ENCODE results near the gene ABCC2.

Gene ABCC2

GRCh38 chr10:99849057-99849456 lies 66.6 kb downstream of the ABCC2 start:
- H3K4me3 ChIP-seq (ENCODE audit: low read depth in 1 of 2, low read length in 2 of 2): no peak overlapping the region
- H3K27ac ChIP-seq (ENCODE audit: low read depth, low read length): no peak overlapping the region
- peaks cover 3 to 7% of the 10 kb centered on the region in 2 donors for H3K36me3 ChIP-seq (ENCODE audit: control insufficient read depth in 1 of 2, insufficient read depth in 2 of 2, low read length in 2 of 2)
- H3K4me1 ChIP-seq (ENCODE audit: control insufficient read depth in 1 of 2, insufficient read depth in 2 of 2, low read length in 2 of 2): peaks cover 9 to 13% of the 10 kb centered on the region in 2 donors
- H3K9ac ChIP-seq (ENCODE audit: low read depth in 1 of 2, low read length in 2 of 2): no peak overlapping the region
- H3K9me3 ChIP-seq (ENCODE audit: control insufficient read depth in 1 of 2, low read length in 2 of 2): no peaks in the 10 kb centered on the region
- H3K27me3 ChIP-seq (ENCODE audit: control insufficient read depth in 1 of 2, insufficient read depth in 2 of 2, low read length in 2 of 2): no peaks in the 10 kb centered on the region

- H3K4me1 ChIP-seq (ENCODE audit: control insufficient read depth in 1 of 2, insufficient read depth in 2 of 2, low read length in 2 of 2): peaks cover 9 to 13% of the 10 kb centered on the region in 2 donors
- no peaks in the 10 kb centered on the region for H3K9me3 ChIP-seq (ENCODE audit: control insufficient read depth in 1 of 2, low read length in 2 of 2)
- no peaks in the 10 kb centered on the region for H3K27me3 ChIP-seq (ENCODE audit: control insufficient read depth in 1 of 2, insufficient read depth in 2 of 2, low read length in 2 of 2)
- H3K4me3 ChIP-seq (ENCODE audit: low read depth in 1 of 2, low read length in 2 of 2): no peak overlapping the region
- no peak overlapping the region for H3K27ac ChIP-seq (ENCODE audit: low read depth, low read length)
- H3K9ac ChIP-seq (ENCODE audit: low read depth in 1 of 2, low read length in 2 of 2): no peak overlapping the region
- H3K36me3 ChIP-seq (ENCODE audit: control insufficient read depth in 1 of 2, insufficient read depth in 2 of 2, low read length in 2 of 2): peaks cover 3 to 7% of the 10 kb centered on the region in 2 donors
Measured at GRCh38 chr10:99849536-99849935, 67.1 kb downstream of the ABCC2 start.

DNA sequence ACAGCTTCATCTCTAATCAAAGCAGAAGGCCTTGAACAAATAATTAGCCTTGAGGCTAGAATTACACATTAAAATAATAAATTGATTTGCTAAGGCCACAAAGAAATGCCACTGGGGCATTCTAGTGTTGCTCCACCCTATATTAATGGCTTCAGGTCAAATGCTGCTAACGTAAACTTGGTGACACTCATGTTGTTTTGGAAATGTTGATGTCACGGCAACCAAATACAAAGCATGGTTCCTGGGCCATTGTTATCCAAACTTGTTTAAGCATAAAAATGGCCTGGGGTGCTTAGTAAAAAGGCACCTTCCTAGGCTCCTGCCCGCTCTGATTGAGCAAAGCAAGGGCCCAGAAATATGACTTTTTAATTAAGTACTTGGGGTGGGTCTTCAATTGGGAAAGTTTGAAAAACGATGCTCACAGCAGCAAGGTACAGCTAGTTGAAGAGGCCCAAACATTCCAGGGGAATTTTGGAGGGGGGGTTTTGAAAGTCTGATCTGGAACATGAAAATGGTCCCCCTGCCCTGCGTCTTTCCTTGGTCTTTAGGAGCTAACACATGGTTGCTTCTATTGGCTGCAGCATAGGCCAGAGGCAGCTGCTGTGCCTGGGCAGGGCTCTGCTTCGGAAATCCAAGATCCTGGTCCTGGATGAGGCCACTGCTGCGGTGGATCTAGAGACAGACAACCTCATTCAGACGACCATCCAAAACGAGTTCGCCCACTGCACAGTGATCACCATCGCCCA lies 67.8 kb downstream of the ABCC2 start:
- no peaks in the 10 kb centered on the region for H3K27me3 ChIP-seq (ENCODE audit: control insufficient read depth in 1 of 2, insufficient read depth in 2 of 2, low read length in 2 of 2)
- H3K9ac ChIP-seq (ENCODE audit: low read depth in 1 of 2, low read length in 2 of 2): no peak overlapping the region
- no peak overlapping the region for H3K27ac ChIP-seq (ENCODE audit: low read depth, low read length)
- no peaks in the 10 kb centered on the region for H3K9me3 ChIP-seq (ENCODE audit: control insufficient read depth in 1 of 2, low read length in 2 of 2)
- peaks cover 9 to 13% of the 10 kb centered on the region in 2 donors for H3K4me1 ChIP-seq (ENCODE audit: control insufficient read depth in 1 of 2, insufficient read depth in 2 of 2, low read length in 2 of 2)
- no peak overlapping the region for H3K4me3 ChIP-seq (ENCODE audit: low read depth in 1 of 2, low read length in 2 of 2)
- H3K36me3 ChIP-seq (ENCODE audit: control insufficient read depth in 1 of 2, insufficient read depth in 2 of 2, low read length in 2 of 2): peaks cover 3 to 7% of the 10 kb centered on the region in 2 donors

- H3K9me3 ChIP-seq (ENCODE audit: control insufficient read depth in 1 of 2, low read length in 2 of 2): no peaks in the 10 kb centered on the region
- H3K27ac ChIP-seq (ENCODE audit: low read depth, low read length): no peak overlapping the region
- H3K36me3 ChIP-seq (ENCODE audit: control insufficient read depth in 1 of 2, insufficient read depth in 2 of 2, low read length in 2 of 2): peaks cover 3 to 7% of the 10 kb centered on the region in 2 donors
- H3K27me3 ChIP-seq (ENCODE audit: control insufficient read depth in 1 of 2, insufficient read depth in 2 of 2, low read length in 2 of 2): no peaks in the 10 kb centered on the region
- H3K4me1 ChIP-seq (ENCODE audit: control insufficient read depth in 1 of 2, insufficient read depth in 2 of 2, low read length in 2 of 2): peaks cover 9 to 10% of the 10 kb centered on the region in 2 donors
- no peak overlapping the region for H3K4me3 ChIP-seq (ENCODE audit: low read depth in 1 of 2, low read length in 2 of 2)
- no peak overlapping the region for H3K9ac ChIP-seq (ENCODE audit: low read depth in 1 of 2, low read length in 2 of 2)
Measured at GRCh38 chr10:99850767-99851340, 68.4 kb downstream of the ABCC2 start.

GRCh38 chr10:99851825-99852224 lies 69.4 kb downstream of the ABCC2 start:
- H3K27ac ChIP-seq (ENCODE audit: low read depth, low read length): no peak overlapping the region
- peaks cover 2 to 3% of the 10 kb centered on the region in 2 donors for H3K36me3 ChIP-seq (ENCODE audit: control insufficient read depth in 1 of 2, insufficient read depth in 2 of 2, low read length in 2 of 2)
- H3K9me3 ChIP-seq (ENCODE audit: control insufficient read depth in 1 of 2, low read length in 2 of 2): no peaks in the 10 kb centered on the region
- H3K27me3 ChIP-seq (ENCODE audit: control insufficient read depth in 1 of 2, insufficient read depth in 2 of 2, low read length in 2 of 2): no peaks in the 10 kb centered on the region
- H3K9ac ChIP-seq (ENCODE audit: low read depth in 1 of 2, low read length in 2 of 2): no peak overlapping the region
- H3K4me1 ChIP-seq (ENCODE audit: control insufficient read depth in 1 of 2, insufficient read depth in 2 of 2, low read length in 2 of 2): peaks cover 4 to 6% of the 10 kb centered on the region in 2 donors
- no peak overlapping the region for H3K4me3 ChIP-seq (ENCODE audit: low read depth in 1 of 2, low read length in 2 of 2)

DNA sequence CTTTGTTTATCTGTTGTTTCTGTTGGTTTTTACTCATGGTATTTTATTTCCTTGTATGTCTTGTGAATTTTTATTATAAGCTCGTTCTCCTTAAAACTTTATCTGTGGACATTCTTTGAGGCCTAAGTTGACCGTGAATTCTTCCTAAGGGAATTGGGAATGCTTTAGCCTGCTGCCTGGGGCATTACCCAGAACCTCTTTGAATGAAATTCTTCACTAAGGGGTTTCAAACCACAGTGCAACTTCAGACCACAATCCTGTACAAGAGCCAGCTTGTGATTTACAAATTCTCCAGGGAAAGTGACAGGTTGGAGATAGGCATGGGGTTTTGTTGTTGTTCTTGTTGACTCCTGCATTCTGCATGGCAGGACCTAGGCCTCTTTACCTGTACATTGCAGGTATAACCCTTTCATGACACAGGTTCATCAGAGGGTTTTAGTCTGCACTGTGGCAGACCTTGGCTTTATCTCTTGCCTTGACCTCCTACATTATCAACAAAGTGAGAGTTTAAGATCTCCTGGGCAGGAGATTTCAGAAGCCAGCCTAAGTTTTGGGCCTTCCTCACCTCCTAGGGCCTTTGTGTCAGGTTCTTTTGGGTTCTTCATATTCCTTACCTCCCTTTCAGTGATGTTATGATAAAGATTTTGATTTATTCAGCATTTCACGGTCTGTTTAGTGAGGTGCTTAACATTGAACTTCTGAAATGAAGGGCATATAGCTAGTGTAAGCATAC lies 70.2 kb downstream of the ABCC2 start:
- Histone ChIP-seq H3K4me1 (ENCODE audit: control insufficient read depth in 1 of 2, insufficient read depth in 2 of 2, low read length in 2 of 2) (peaks cover 4 to 6% of the 10 kb centered on the region in 2 donors), H3K27me3 (ENCODE audit: control insufficient read depth in 1 of 2, insufficient read depth in 2 of 2, low read length in 2 of 2) (no peaks in the 10 kb centered on the region), H3K27ac (ENCODE audit: low read depth, low read length) (no peak overlapping the region), H3K4me3 (ENCODE audit: low read depth in 1 of 2, low read length in 2 of 2) (no peak overlapping the region), H3K9ac (ENCODE audit: low read depth in 1 of 2, low read length in 2 of 2) (no peak overlapping the region), H3K36me3 (ENCODE audit: control insufficient read depth in 1 of 2, insufficient read depth in 2 of 2, low read length in 2 of 2) (peaks cover 0 to 3% of the 10 kb centered on the region in 2 donors), H3K9me3 (ENCODE audit: control insufficient read depth in 1 of 2, low read length in 2 of 2) (no peaks in the 10 kb centered on the region)

DNA sequence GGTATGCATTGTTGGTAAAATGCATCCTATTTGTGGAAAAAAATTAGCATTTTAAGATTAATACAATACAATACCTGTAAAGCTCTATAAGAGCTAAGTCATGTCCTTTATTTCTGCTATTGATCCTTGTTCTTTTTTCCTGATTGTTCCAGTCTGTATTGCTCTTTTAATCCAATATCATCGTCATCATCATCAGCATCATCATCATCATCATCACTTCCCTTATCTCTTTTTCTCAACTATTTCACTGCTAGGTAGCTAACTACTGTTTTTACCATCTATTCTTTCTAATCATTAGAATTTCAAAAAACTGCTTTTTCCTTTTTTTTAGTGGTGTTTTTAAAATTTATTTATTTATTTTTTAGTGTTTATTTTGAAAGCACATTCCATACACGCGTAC lies 71.2 kb downstream of the ABCC2 start:
- H3K27ac ChIP-seq (ENCODE audit: low read depth, low read length): no peak overlapping the region
- no peaks in the 10 kb centered on the region for H3K27me3 ChIP-seq (ENCODE audit: control insufficient read depth in 1 of 2, insufficient read depth in 2 of 2, low read length in 2 of 2)
- no peak overlapping the region for H3K9ac ChIP-seq (ENCODE audit: low read depth in 1 of 2, low read length in 2 of 2)
- no peak overlapping the region for H3K4me3 ChIP-seq (ENCODE audit: low read depth in 1 of 2, low read length in 2 of 2)
- H3K4me1 ChIP-seq (ENCODE audit: control insufficient read depth in 1 of 2, insufficient read depth in 2 of 2, low read length in 2 of 2): peaks cover 4 to 6% of the 10 kb centered on the region in 2 donors
- peaks cover 0 to 3% of the 10 kb centered on the region in 2 donors for H3K36me3 ChIP-seq (ENCODE audit: control insufficient read depth in 1 of 2, insufficient read depth in 2 of 2, low read length in 2 of 2)
- no peaks in the 10 kb centered on the region for H3K9me3 ChIP-seq (ENCODE audit: control insufficient read depth in 1 of 2, low read length in 2 of 2)

GRCh38 chr10:99854860-99855259 lies 72.4 kb downstream of the ABCC2 start:
- H3K27ac ChIP-seq (ENCODE audit: low read depth, low read length): no peak overlapping the region
- H3K9ac ChIP-seq (ENCODE audit: low read depth in 1 of 2, low read length in 2 of 2): no peak overlapping the region
- H3K27me3 ChIP-seq (ENCODE audit: control insufficient read depth in 1 of 2, insufficient read depth in 2 of 2, low read length in 2 of 2): no peaks in the 10 kb centered on the region
- no peaks in the 10 kb centered on the region for H3K4me1 ChIP-seq (ENCODE audit: control insufficient read depth in 1 of 2, insufficient read depth in 2 of 2, low read length in 2 of 2)
- no peaks in the 10 kb centered on the region for H3K9me3 ChIP-seq (ENCODE audit: control insufficient read depth in 1 of 2, low read length in 2 of 2)
- no peak overlapping the region for H3K4me3 ChIP-seq (ENCODE audit: low read depth in 1 of 2, low read length in 2 of 2)
- H3K36me3 ChIP-seq (ENCODE audit: control insufficient read depth in 1 of 2, insufficient read depth in 2 of 2, low read length in 2 of 2): peaks cover 0 to 3% of the 10 kb centered on the region in 2 donors

- H3K4me3 ChIP-seq (ENCODE audit: low read depth in 1 of 2, low read length in 2 of 2): no peak overlapping the region
- H3K27me3 ChIP-seq (ENCODE audit: control insufficient read depth in 1 of 2, insufficient read depth in 2 of 2, low read length in 2 of 2): no peaks in the 10 kb centered on the region
- no peak overlapping the region for H3K27ac ChIP-seq (ENCODE audit: low read depth, low read length)
- H3K9me3 ChIP-seq (ENCODE audit: control insufficient read depth in 1 of 2, low read length in 2 of 2): no peaks in the 10 kb centered on the region
- peaks cover 0 to 3% of the 10 kb centered on the region in 2 donors for H3K36me3 ChIP-seq (ENCODE audit: control insufficient read depth in 1 of 2, insufficient read depth in 2 of 2, low read length in 2 of 2)
- no peaks in the 10 kb centered on the region for H3K4me1 ChIP-seq (ENCODE audit: control insufficient read depth in 1 of 2, insufficient read depth in 2 of 2, low read length in 2 of 2)
- H3K9ac ChIP-seq (ENCODE audit: low read depth in 1 of 2, low read length in 2 of 2): no peak overlapping the region
Measured at GRCh38 chr10:99855479-99856071, 73.1 kb downstream of the ABCC2 start.

- Histone ChIP-seq H3K36me3 (ENCODE audit: control insufficient read depth in 1 of 2, insufficient read depth in 2 of 2, low read length in 2 of 2) (no peaks in the 10 kb centered on the region), H3K9ac (ENCODE audit: low read depth in 1 of 2, low read length in 2 of 2) (no peak overlapping the region), H3K4me3 (ENCODE audit: low read depth in 1 of 2, low read length in 2 of 2) (no peak overlapping the region), H3K27ac (ENCODE audit: low read depth, low read length) (no peak overlapping the region), H3K9me3 (ENCODE audit: control insufficient read depth in 1 of 2, low read length in 2 of 2) (no peaks in the 10 kb centered on the region), H3K27me3 (ENCODE audit: control insufficient read depth in 1 of 2, insufficient read depth in 2 of 2, low read length in 2 of 2) (no peaks in the 10 kb centered on the region), H3K4me1 (ENCODE audit: control insufficient read depth in 1 of 2, insufficient read depth in 2 of 2, low read length in 2 of 2) (no peaks in the 10 kb centered on the region)
Measured at GRCh38 chr10:99858849-99859248, 76.4 kb downstream of the ABCC2 start.

Data from duodenal mucosa (tissue), 2 donors.